ENCODE measurements around the gene TASP1.

TASP1 gene

DNA sequence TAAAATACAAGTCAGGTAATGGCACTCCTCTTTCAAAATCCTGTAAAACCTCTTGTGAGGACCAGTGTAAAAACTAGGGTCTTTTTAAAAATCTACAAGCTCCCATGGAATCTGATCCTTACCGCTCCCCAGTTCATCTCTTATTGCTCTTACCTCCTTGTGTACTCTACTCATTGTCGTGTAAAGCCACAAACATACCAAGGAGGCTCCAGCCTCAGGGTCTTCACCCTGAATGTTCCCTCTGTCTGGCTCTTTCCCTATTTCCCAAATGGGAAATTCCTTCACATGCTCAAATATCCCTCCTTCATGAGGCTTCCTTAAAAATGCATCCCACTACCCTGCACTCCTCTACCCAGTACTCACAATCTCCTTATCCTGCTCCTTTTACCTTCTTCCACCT is 67.1 kb downstream of the TASP1 start:
- no peak for DNase-seq (ENCODE audit: low read depth)

GRCh38 chr20:13567663-13568062 is 71.1 kb downstream of the TASP1 start:
- DNase-seq (ENCODE audit: low read depth), result no peak

DNA sequence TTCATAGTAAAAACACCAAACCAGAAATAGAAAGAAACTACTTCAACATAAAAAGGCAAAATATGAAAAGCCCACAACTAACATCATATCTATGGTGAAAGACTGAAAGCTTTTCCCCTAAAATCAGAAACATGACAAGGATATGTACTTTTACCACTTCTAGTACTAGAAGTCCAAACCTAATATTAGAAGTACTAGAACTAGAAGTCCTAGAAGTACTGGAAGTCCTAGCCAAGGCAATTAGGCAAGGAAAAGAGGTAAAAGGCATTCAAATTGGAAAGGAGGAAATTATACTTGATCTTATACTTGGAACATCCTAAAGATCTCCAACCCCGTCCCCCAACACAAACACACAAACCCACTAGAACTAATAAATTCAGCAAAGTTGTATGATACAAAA is 74.9 kb downstream of the TASP1 start:
- no peak for DNase-seq (ENCODE audit: low read depth)

DNA sequence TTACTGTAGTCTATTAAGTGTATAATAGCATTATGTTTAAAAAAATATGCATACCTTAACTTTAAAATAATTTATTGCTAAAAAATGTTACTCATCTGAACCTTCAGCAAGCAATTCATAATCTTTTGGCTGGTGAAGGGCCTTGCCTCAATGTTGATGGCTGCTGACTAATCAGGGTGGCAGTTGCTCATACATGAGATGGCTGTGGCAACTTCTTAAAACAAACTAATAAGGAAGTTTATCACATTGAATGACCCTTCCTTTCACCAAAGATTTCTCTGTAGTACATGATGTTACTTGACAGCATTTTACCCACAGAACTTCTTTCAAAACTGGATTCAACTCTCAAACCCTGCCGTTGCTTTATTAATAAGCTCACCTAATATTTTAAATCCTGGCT is 84.0 kb downstream of the TASP1 start:
- DNase-seq (ENCODE audit: low read depth), result no peak

DNA sequence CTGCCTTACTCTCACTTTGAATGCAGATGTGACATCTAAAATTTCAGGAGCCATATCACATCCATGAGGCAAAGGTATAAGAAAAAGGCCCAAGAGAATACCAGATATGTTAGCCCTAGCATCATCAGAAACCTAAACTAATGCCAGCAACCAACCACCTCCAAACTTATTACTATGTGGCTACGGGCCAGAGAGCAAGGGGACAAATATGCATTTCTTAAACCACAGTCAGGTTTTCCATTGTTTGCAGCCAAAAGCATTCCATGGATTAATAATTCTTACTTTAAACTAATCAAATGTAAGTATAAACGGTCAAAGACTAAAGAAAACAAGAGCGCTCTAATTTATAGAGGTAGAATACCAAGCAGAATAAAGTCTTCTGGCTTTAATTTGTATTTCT is 84.7 kb downstream of the TASP1 start:
- DNase-seq (ENCODE audit: low read depth), result no peak

GRCh38 chr20:13552061-13552460 is 86.7 kb downstream of the TASP1 start:
- no peak for DNase-seq (ENCODE audit: low read depth)

GRCh38 chr20:13549451-13549850 is 89.3 kb downstream of the TASP1 start:
- no peak for DNase-seq (ENCODE audit: low read depth)

- DNase-seq (ENCODE audit: low read depth), result peak; percentile 34
Observed at GRCh38 chr20:13546497-13547131, 92.1 kb downstream of the TASP1 start.

GRCh38 chr20:13545790-13546189 is 92.9 kb downstream of the TASP1 start:
- DNase-seq (ENCODE audit: low read depth), result no peak

- no peak for DNase-seq (ENCODE audit: low read depth)
Observed at GRCh38 chr20:13543783-13544182, 94.9 kb downstream of the TASP1 start.

GRCh38 chr20:13535627-13536026 is 103.1 kb downstream of the TASP1 start:
- no peak for DNase-seq (ENCODE audit: low read depth)

- DNase-seq (ENCODE audit: low read depth), result no peak
Observed at GRCh38 chr20:13533946-13534345, 104.8 kb downstream of the TASP1 start.

DNA sequence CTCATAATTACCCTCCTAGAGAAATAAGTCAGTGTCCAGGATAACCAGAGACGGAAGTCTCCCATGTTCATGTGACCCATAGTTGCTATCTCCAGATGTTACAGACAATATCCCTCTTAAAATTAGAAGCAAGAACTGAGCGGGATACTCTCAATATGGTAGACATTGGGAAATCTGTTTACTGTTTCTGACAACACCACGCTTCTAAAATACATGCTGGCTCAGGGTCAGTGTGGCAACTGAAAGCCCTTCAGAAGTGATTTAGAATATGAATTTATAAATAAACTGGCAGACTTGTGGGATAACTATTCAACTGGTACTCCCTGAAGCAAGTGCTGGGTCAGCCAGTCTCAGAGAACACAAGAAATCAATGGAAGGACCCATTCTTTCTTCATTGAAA is 108.6 kb downstream of the TASP1 start:
- DNase-seq (ENCODE audit: low read depth), result no peak

GRCh38 chr20:13526551-13526950 is 112.2 kb downstream of the TASP1 start:
- DNase-seq (ENCODE audit: low read depth), result no peak

DNA sequence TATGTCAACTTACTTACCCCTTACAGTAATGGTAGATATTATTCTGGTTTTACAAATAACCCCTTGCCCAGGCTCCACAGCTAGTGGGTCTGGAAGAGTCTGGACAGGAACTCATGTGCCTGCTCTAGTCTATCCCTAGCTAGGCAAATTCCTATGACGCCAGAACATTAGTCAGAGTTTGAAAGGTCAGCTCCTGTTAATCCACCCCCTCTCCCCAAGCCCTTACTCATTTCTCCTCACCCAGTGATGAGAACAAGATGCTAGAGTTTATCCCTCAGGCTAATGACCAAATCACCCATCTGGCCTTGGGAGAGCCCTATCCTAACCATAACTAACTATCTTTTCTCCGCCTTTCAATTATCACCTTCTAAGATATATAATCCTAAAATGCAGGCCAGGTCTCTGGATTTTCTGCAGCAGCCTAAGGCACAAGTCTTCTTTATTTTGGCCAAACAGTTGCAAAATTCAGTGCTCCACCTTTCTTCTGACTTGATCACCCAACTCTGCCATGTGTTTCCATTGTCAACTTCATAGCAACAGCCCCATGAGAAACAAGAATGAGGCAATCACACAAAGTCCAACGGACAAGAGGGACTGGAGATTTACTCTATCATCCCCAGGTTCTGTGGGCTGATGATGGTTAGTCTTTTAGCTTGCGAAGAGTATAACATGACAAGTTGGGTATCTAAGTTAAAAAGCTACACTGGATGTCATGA is 113.3 kb downstream of the TASP1 start:
- no peak for DNase-seq (ENCODE audit: low read depth)

DNA sequence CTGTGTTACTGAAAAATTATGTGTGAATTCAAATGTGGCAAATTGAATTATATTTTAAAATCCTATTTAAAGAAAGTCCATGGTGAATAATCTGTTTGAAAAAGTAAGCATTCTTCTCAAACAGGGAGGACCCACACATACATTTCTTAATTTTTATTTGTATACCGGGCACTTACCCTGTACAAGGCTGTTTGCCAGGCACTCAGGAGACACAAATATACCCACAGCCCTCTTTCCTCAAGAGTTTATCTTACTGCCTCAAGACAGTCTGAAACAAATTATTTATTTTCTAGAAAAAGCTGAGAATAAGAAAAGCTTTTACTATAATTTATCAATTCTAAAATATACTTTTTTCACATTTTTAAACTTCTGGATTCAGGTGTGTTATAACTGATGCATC is 114.4 kb downstream of the TASP1 start:
- DNase-seq (ENCODE audit: low read depth), result no peak

DNA sequence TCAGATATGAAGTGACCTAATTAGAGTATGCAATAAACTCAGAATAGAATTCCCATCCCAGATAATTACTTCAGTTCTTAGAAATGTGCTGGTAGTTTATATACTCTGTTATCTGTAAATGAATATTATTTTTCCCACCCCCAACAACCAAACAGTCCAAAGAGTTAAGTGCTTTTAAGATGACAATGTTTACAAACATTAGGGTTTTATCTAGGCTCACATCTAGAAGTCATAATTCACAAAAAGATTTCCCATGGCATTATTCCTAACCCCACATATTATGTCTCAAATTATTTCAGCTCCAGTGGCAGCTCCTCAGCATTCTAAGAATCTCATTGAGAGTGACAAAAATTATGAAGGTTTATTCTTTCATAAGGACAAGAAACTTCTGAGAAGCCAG is 120.9 kb downstream of the TASP1 start:
- no peak for DNase-seq (ENCODE audit: low read depth)

- DNase-seq (ENCODE audit: low read depth), result no peak
Observed at GRCh38 chr20:13515796-13516558, 122.8 kb downstream of the TASP1 start.

DNA sequence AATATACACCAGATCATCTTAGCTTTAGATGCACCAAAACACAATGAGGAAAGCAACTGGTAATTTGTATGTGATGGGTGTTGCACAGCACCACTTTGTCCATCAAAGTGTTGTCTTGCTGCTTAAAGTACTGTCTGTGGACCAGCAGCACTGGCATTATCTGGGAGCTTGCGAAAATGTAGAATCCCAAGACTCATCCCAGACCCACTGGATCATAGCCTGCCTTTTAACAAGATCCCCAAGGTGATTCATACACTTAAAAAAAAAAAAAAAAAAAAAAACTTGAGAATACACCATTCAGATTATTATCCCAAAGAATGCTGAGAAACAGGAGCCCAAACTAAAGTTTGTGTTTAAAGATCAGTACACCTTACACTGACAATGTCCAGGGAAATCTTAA is 123.4 kb downstream of the TASP1 start:
- DNase-seq (ENCODE audit: low read depth), result no peak

DNA sequence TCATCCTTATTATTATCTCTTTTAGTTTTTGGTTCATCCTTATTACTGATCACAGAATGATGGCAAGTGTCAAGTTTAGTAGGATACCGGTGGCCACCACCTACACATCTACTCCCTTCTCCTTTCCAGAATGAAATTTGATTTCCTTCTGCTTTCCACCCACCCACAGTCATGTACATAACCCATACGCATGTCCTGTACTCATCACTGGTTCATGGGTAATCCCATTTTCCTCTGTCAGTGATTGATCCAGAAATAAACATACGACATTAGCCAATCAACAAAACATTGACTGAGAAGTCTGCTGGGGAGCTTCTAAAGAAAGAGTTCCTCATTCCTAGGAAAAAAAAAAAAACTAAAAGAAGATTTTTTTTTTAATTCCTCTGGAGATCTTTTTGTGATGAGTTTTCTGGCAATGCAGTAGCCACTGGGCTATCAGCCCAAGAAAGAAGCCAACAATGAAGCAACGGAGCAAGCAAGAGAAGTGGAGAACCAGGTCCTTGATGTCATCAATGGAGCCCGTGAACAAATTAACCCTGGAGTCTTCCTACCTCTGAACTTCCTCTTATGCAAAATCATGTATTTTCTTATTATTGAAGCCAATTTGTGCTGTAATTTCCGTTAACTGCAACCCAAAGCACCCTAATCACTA is 127.8 kb downstream of the TASP1 start:
- no peak for DNase-seq (ENCODE audit: low read depth)

DNA sequence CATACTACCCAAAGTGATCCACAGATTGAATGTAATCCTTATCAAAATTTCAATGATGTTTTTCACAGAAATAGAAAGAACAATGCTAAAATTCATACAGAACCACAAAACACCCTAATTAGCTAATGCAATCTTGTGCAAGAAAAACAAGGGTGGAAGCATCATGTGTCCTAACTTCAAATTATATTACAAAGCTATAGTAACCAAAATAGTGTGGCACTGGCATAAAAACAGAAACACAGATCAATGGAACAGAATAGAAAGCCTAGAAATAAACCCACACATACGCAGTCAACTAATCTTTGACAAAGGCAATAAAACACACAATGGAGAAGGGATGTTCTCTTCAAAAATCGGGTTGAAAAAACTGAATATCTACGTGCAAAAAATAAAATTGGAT is 131.1 kb downstream of the TASP1 start:
- DNase-seq (ENCODE audit: low read depth), result no peak

- no peak for DNase-seq (ENCODE audit: low read depth)
Observed at GRCh38 chr20:13501500-13501899, 137.2 kb downstream of the TASP1 start.

DNA sequence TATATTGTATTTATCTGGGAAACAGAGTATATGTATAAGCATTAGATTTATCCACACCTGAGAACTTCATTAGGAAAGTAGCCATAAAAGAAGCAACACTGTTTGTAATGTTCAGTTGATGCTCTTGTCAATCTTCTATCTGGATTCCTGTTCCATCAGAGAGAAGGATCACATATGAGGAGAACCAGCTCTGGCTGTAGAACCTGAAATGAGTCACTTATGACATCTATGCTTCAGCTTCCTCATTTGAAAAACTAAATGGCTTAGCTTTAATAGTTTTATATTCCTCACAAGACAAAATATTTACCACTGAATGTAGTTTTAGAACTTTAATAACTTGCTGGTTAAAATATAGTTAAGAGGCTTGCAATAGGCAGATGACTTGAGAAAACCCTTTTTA is 144.7 kb downstream of the TASP1 start:
- DNase-seq (ENCODE audit: low read depth), result no peak

All from stimulated activated CD8-positive, alpha-beta memory T cell treated with anti-CD3 and anti-CD28 coated beads, Interleukin-15, amount 100 ng/mL, for 24 hours (primary cell).